Activated T-helper 17 cell treated with anti-CD3 and anti-CD28 coated beads, Interleukin-2, amount 50 U/mL, for 72 hours (primary cell): Measurements from ENCODE around the gene AURKAIP1. TPM values are rescaled to one million over a fixed set of nuclear protein-coding genes. Genes with fewer than 3 reads are reported as not detected.

Experiments
- ATAC-seq: fragments of 150-1000 bp; cut with Tn5 transposase; replicated peaks from 2 replicates; pipeline ENCODE4 v1.10.0; 2021; ENCODE audit warnings: mild to moderate bottlenecking, moderate library complexity
- H3K27ac Mint-ChIP-seq: one replicate; pipeline ENCODE4 v1.8.0; 2022; ENCODE audit warnings: mixed read lengths
- H3K27me3 Mint-ChIP-seq: one replicate; pipeline ENCODE4 v1.8.0; 2022; ENCODE audit warnings: mixed read lengths
- H3K36me3 Mint-ChIP-seq: one replicate; pipeline ENCODE4 v1.8.0; 2022; ENCODE audit warnings: low read depth, mild to moderate bottlenecking, mixed read lengths
- H3K4me1 Mint-ChIP-seq: one replicate; pipeline ENCODE4 v1.8.0; 2022; ENCODE audit warnings: mixed read lengths
- H3K4me3 Mint-ChIP-seq: one replicate; pipeline ENCODE4 v1.8.0; 2022; ENCODE audit warnings: mild to moderate bottlenecking, mixed read lengths
- H3K9me3 Mint-ChIP-seq: one replicate; pipeline ENCODE4 v1.8.0; 2022; ENCODE audit warnings: mixed read lengths
- total RNA-seq, 2 donors: library from RNA; stranded (reverse); gene quantifications; one replicate each; pipeline ENCODE4 v1.2.3, GENCODE V29; 2022

The AURKAIP1 gene
- total RNA-seq, 2 donors from 2014 or later: 93.3 to 163 TPM

DNA sequence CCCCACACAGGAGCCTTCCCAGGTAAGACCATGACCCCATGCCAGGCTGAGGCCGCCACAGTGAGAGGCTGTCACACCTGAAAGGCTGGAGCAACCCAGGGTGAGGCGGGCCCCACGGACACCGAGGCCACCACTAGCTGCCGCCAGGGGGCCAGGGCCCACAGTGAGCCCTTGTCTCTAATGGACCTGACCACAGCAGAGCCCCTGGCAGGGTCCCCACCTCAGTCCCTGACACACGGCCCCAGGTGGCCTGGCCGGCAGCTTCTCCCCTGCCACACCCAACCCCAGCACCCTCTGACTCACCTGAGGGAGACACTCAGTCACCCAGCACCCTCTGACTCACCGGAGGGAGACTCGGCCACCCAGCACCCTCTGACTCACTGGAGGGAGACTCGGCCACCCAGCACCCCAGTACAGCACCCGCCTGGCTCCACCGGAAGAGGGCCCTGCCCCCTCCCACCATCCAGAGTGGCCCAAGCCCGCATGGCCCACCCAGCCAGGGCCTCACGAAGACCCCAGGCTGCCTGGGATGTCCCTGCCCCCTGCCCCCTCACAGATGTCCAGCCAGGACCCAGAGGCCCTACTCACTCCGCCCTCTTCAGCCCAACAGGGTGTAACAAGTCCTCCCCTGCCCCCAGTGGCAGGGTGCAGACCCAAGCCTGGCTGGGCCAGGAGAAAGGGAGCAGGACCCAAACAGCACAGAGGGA is 30.2 kb downstream of the AURKAIP1 start:
- peak overlapping the region; percentile 6 for H3K4me3 Mint-ChIP-seq
- H3K36me3 Mint-ChIP-seq: peaks cover 10% of the 10 kb centered on the region

DNA sequence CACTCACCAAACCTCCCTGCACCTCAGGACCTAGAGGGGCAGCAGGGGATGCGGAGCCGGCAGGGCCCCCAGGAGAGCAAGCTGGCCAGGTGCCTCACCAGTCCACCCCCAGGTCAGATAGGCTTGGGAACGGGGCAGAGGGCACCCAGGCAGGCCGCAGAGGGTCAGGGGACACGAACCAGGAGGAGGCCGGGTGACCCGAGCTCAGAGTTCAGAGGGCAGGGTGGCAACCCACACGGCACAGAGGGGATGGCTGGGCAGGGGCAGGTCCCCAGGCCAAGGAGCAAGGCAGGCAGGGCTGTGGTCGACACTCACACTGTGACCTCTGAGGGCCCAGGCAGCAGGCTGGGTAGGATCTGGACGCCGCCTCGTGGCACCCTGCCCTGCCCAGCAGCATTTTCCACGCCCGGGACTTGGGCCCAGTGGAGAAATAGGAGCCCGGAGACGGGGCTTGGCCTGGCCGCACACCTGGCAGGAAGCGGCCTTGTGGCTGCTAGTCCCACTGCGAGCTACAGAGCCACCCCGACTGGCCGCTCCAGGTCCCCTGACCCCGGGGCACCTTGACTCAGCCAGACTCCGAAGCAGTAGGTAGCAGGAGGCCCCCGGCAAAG is 31.1 kb downstream of the AURKAIP1 start:
- Mint-ChIP-seq H3K27me3 (no peaks in the 10 kb centered on the region), H3K27ac (no peak overlapping the region), H3K9me3 (no peaks in the 10 kb centered on the region), H3K36me3 (peaks cover 10% of the 10 kb centered on the region), H3K4me3 (no peak overlapping the region), H3K4me1 (peaks cover 9% of the 10 kb centered on the region)
- ATAC-seq: no peak

More for the DNA sequence above, 30.2 kb downstream of the AURKAIP1 start:
- Mint-ChIP-seq H3K27ac (peak overlapping the region; percentile 48), H3K27me3 (no peaks in the 10 kb centered on the region), H3K9me3 (no peaks in the 10 kb centered on the region), H3K4me1 (peaks cover 9% of the 10 kb centered on the region)
- ATAC-seq: peak; percentile 89

DNA sequence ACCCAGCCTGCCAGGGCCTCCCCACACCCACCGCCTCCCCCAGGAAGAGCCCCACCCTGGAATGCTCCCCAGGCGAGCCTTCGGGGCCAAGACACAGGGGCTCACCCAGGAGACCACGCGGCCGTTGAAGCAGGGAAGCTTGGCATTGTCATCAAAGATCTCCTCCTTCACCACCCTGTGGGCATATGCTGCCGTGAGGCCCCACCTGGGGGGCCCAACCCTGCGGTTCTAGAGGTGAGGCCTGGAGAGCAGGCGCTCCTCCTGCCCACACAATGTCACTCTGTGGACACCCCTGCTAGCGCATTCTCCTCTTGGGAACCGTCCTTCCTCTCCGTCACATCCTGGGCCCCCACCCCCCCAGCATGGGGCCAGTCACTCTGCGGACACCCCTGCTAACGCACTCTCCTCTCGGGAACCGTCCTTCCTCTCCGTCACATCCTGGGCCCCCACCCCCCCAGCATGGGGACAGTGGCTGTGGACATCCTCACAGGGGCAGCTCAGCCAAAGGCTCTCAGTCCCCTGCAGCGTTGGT is 32.4 kb downstream of the AURKAIP1 start:
- H3K4me1 Mint-ChIP-seq: peaks cover 9% of the 10 kb centered on the region
- peaks cover 10% of the 10 kb centered on the region for H3K36me3 Mint-ChIP-seq
- no peaks in the 10 kb centered on the region for H3K9me3 Mint-ChIP-seq
- no peaks in the 10 kb centered on the region for H3K27me3 Mint-ChIP-seq
- no peak overlapping the region for H3K4me3 Mint-ChIP-seq
- no peak overlapping the region for H3K27ac Mint-ChIP-seq
- no peak for ATAC-seq

DNA sequence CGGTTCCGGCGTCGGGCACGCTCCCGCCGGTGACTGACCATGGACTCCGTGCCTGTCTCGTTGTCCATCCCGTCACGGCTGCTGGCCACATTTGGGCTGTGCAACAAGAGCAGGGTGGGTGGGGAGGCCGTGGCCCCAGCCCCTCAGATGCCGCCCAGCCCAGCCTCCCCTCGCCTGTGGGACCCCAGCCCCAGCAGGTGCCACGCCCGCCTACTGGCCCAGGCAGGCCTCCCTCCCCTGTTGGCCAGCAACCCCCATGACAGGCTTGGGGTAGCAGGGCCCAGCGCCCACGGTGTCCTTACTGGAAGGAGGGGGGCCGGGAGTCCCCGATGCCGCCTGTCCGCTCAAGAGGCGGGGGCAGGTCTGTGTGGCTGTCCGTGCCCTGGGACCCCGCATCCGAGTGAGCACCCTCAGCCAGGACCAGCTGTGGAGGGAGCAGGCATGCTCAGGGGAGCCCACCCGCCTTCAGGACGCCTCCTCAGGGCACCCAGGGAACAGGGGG is 32.9 kb downstream of the AURKAIP1 start:
- H3K27ac Mint-ChIP-seq: no peak overlapping the region
- H3K36me3 Mint-ChIP-seq: peaks cover 10% of the 10 kb centered on the region
- no peaks in the 10 kb centered on the region for H3K27me3 Mint-ChIP-seq
- no peak for ATAC-seq
- no peaks in the 10 kb centered on the region for H3K9me3 Mint-ChIP-seq
- no peak overlapping the region for H3K4me3 Mint-ChIP-seq
- H3K4me1 Mint-ChIP-seq: peaks cover 6% of the 10 kb centered on the region

DNA sequence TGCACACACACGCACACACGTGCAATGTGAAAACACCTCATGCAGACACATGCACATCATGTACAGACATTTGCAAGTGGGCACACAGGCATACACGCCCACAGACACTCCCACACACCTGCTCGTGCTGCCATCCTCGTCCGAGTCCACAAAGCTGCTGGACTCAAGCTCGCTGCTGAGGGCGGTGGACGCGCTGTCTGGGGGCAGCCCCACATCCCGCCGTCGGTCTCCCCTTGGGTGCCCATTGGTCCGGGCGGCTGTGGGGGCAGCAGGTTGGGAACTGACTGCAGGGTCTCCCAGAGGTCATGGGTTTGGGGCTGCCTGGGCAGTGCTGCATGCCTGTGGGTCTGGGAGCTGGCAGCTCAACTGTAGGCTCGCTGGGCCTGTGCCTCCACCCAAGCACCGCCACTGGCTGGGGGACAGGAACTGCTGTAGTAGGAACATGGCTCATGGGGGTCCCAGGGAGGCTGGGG is 33.4 kb downstream of the AURKAIP1 start:
- Mint-ChIP-seq H3K4me3 (no peak overlapping the region), H3K27ac (no peak overlapping the region), H3K4me1 (peaks cover 1% of the 10 kb centered on the region), H3K27me3 (no peaks in the 10 kb centered on the region), H3K9me3 (no peaks in the 10 kb centered on the region), H3K36me3 (peaks cover 10% of the 10 kb centered on the region)
- ATAC-seq: no peak

DNA sequence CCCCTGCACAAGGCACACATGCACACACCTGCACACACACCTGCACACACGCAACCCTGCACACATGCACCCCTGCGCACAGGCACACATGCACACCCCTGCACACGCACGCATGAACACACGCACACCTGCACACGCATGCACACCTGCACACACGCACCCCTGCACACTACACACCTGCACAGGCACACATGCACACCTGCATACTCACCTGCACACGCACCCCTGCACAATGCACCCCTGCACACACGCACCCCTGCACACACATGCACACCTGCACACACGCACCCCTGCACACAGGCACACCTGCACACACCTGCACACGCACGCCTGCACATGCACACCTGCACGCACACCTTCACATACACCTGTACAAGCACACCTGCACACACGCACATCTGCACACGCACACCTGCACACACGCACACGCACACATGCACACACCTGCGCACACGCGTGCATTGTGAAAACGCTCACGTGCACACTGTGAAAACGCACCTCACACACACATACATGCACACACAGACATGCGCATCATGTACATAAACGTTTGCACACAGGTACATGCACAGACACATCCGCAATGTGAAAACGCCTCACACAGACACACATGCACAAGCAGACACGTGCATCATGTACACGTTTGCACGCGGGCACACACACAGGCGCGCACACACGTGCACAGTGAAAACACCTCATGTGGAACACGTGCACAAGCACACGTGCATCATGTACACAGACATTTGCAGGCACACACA is 34.0 kb downstream of the AURKAIP1 start:
- Mint-ChIP-seq H3K27ac (no peak overlapping the region), H3K4me1 (no peaks in the 10 kb centered on the region), H3K9me3 (no peaks in the 10 kb centered on the region), H3K4me3 (no peak overlapping the region), H3K27me3 (no peaks in the 10 kb centered on the region), H3K36me3 (peaks cover 10% of the 10 kb centered on the region)
- no peak for ATAC-seq

DNA sequence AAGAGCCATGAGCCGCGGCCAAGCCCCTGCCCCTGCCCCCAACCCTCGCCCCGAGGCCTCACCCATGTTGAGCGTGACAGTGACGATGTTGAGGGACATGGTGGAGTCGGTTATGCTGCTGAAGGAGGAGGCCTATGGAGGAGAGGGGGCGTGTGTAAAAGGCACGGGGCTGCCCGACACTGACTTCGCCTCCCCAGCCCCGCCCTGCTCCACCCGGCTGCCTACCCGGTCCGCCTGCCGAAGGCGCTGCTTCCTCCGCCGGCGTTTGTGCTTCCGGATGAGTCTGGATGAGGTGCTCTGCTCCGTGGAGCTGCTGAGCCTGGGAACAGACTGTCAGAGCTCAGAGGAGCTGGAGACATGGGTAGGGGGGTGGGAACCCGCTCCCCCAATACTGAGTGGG is 34.8 kb downstream of the AURKAIP1 start:
- H3K36me3 Mint-ChIP-seq: peaks cover 10% of the 10 kb centered on the region
- no peak for ATAC-seq
- no peaks in the 10 kb centered on the region for H3K4me1 Mint-ChIP-seq
- no peaks in the 10 kb centered on the region for H3K9me3 Mint-ChIP-seq
- no peak overlapping the region for H3K27ac Mint-ChIP-seq
- no peak overlapping the region for H3K4me3 Mint-ChIP-seq
- no peaks in the 10 kb centered on the region for H3K27me3 Mint-ChIP-seq

DNA sequence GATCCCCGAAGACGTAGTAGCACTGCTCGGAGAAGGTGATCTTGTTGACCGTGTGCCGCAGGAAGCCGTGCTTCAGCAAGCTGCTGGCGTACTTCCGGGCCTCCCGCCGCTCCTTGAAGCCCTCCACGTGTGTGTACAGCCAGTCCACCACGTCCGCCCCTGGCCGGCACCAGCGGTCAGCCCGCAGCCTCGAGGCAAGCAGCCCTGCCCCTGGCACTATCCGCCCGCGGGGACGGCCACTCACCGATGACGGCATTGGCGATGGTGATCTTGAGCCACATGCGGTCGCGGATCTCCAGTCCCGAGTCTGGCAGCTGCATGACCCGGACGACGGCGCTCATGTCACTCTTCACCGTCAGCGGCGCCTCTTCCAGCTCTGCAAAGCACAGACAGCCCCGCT is 36.7 kb downstream of the AURKAIP1 start:
- ATAC-seq: no peak
- Mint-ChIP-seq H3K4me1 (no peaks in the 10 kb centered on the region), H3K9me3 (no peaks in the 10 kb centered on the region), H3K27ac (no peak overlapping the region), H3K36me3 (peaks cover 10% of the 10 kb centered on the region), H3K27me3 (no peaks in the 10 kb centered on the region), H3K4me3 (no peak overlapping the region)

DNA sequence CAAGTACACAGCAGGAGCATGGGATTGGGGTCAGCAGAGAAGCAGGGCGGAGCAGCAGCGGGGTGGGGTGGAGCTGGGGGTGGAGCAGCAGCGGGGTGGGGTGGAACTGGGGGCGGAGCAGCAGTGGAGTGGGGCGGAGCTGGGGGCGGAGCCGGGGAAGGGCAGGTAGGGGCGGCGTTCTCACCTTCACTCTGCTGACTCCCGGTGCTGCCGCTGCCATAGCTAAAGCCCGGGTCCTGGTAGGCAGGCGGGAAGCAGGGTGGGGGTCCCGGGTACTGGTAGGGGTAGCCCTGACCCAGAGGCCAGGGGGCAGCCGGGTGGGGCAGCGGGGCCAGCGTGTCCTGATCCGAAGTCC is 37.2 kb downstream of the AURKAIP1 start:
- no peaks in the 10 kb centered on the region for H3K27me3 Mint-ChIP-seq
- no peaks in the 10 kb centered on the region for H3K9me3 Mint-ChIP-seq
- no peak overlapping the region for H3K27ac Mint-ChIP-seq
- H3K4me3 Mint-ChIP-seq: no peak overlapping the region
- peak; percentile 73 for ATAC-seq
- H3K4me1 Mint-ChIP-seq: no peaks in the 10 kb centered on the region
- H3K36me3 Mint-ChIP-seq: peaks cover 10% of the 10 kb centered on the region

DNA sequence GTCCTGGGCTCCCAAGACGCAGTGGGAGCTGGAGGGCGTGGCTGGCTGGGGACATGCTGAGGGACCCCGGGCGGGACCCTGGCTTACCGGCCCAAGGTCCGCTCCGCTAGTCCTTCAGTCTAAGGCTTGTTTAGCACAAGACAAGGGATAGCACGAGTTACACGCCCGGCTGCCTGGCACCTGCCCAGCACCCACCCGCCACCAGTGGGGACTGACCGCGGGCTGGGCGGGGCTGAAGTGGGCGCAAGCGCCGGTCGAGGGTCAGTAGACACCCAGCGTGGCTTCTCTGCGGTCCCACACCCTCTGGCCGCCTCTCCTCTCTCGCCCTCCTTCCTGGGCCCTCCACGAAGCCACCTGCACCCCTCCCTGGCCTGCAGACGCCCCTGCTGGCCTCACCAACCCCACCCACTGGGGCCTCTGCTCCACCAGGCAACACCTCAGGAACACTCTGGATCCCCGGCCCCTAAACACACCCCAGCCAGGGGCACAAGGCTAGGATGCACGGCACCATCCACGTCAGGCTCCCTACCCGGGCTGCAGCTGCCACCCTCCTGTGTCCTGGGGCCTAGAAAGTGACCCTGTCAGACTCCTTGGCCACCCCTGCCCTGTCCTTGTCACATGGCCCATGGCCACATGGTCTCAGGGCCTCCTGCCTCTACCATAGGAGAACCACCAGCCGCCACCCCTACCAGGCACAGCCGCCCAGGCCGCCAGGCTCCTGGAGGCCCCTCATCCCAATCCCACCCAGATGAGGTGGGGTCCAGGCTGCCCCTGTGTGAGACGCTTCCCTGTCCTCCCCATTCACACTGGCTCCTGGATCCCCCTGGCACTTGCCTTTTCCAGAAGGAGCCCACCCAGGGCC is 37.8 kb downstream of the AURKAIP1 start:
- H3K4me3 Mint-ChIP-seq: no peak overlapping the region
- ATAC-seq: no peak

DNA sequence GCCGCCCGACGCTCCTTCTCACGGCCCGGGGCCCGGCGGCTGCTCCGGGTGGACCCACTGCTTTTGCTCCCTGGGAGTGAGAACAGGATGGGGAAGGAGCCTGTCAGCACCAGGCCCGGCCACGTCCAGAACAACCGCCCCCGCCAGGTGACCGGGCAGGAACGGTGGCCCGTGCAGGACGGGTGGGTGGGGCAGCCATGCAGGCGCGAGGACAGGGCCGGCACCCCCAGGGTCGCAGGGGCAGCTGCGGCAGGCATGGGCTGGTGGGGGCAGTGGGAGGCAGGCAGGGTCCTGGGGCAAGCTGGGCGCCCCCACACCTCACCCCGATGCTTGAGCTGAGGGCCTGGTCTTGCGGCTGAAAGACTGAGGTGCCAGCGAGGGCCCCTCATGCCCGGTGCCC is 38.6 kb downstream of the AURKAIP1 start:
- Mint-ChIP-seq H3K4me3 (no peak overlapping the region), H3K4me1 (no peaks in the 10 kb centered on the region), H3K9me3 (no peaks in the 10 kb centered on the region), H3K36me3 (peaks cover 10% of the 10 kb centered on the region), H3K27me3 (no peaks in the 10 kb centered on the region), H3K27ac (no peak overlapping the region)
- ATAC-seq: no peak

More for the DNA sequence above, 37.8 kb downstream of the AURKAIP1 start:
- Mint-ChIP-seq H3K9me3 (no peaks in the 10 kb centered on the region), H3K27me3 (no peaks in the 10 kb centered on the region), H3K36me3 (peaks cover 10% of the 10 kb centered on the region), H3K27ac (no peak overlapping the region), H3K4me1 (no peaks in the 10 kb centered on the region)

DNA sequence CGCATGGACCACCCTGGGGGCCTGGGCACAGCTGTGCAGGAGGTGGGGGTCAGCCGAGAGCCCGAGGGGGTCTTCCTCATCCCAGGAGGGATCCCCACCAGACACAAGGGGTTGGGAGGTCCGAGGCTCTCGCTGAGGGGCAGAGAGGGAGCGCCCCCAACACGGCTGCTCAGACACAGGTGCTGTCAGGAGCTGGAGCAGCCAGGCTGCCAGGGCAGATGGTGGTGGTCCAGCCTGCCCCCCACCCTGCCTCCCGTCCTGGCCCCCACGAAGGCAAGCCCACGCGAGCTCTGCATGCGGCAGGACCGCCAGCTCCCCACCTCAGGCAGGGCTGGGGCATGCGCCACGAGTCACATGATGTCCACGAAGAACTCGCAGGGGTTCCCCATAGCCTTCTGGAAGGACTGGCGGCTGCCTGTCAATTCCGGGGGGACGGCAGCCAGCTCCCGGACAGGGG is 39.2 kb downstream of the AURKAIP1 start:
- H3K4me3 Mint-ChIP-seq: no peak overlapping the region
- no peak overlapping the region for H3K27ac Mint-ChIP-seq
- no peaks in the 10 kb centered on the region for H3K4me1 Mint-ChIP-seq
- H3K9me3 Mint-ChIP-seq: no peaks in the 10 kb centered on the region
- H3K36me3 Mint-ChIP-seq: peaks cover 6% of the 10 kb centered on the region
- no peaks in the 10 kb centered on the region for H3K27me3 Mint-ChIP-seq
- ATAC-seq: no peak

DNA sequence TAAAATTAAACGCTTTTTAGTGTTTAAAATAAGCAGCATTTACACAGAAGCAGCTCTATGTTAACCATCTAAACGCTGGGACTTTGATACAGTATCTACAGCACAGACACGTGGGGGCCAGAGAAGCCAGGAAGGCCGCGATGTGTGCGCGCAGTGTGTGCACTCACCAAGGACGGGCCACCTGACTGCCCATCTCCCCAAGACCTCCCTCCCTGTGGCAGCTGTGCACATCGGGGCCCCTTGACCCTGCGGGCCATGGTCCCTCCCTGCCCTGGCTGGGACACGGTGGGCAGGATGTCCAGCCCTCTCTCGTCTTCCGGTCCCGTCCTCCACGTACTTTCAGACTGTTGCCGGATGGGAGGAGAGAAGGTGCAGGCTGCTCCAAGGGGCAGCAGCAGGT is 39.7 kb downstream of the AURKAIP1 start:
- Mint-ChIP-seq H3K9me3 (no peaks in the 10 kb centered on the region), H3K4me1 (no peaks in the 10 kb centered on the region), H3K36me3 (peaks cover under 1% of the 10 kb centered on the region), H3K4me3 (no peak overlapping the region), H3K27ac (no peak overlapping the region), H3K27me3 (no peaks in the 10 kb centered on the region)
- no peak for ATAC-seq

DNA sequence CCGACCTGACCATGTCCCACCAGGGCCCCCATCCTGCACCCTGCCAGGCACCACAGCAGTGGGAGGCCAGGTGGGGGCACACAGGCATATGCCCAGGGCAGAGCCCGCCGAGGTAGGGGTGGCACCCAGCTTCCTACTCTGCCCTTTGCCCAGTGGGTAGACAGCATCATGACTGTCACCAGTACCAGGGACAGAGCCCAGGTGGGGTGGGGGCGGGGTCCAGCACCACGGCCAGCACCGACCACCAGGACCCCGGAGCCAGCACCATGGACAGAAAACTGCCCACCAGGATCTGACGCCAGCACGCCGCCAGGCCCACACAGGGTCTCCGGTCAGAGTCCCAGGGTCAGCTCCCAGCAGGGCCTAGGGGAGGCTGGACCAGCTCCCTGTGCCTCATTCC is 40.2 kb downstream of the AURKAIP1 start:
- H3K4me3 Mint-ChIP-seq: no peak overlapping the region
- H3K36me3 Mint-ChIP-seq: no peaks in the 10 kb centered on the region
- H3K4me1 Mint-ChIP-seq: no peaks in the 10 kb centered on the region

More for the DNA sequence above, 40.2 kb downstream of the AURKAIP1 start:
- Mint-ChIP-seq H3K9me3 (no peaks in the 10 kb centered on the region), H3K27ac (no peak overlapping the region), H3K27me3 (no peaks in the 10 kb centered on the region)
- no peak for ATAC-seq
